HG03103 (cell line): ENCODE results near the gene TOX2.

Experiments
- ATAC-seq: cut with Tn5 transposase; IDR thresholded peaks from one replicate; pipeline ENCODE4 v1.9.1; 2021; ENCODE audit warnings: low read depth; ENCODE audit not compliant: unreplicated experiment

Gene TOX2

GRCh38 chr20:43938932-43939761 lies 24.5 kb downstream of the TOX2 start:
- ATAC-seq = no peak

- ATAC-seq = no peak
Measured at GRCh38 chr20:43939762-43940121, 25.1 kb downstream of the TOX2 start.

- ATAC-seq = no peak
Measured at GRCh38 chr20:43940518-43941225, 26.0 kb downstream of the TOX2 start.

- peak; percentile 55 for ATAC-seq
Measured at GRCh38 chr20:43941476-43942200, 27.0 kb downstream of the TOX2 start.

GRCh38 chr20:43942201-43942590 lies 27.5 kb downstream of the TOX2 start:
- no peak for ATAC-seq

- no peak for ATAC-seq
Measured at GRCh38 chr20:43942667-43943285, 28.1 kb downstream of the TOX2 start.

- ATAC-seq = no peak
Measured at GRCh38 chr20:43943725-43944124, 29.1 kb downstream of the TOX2 start.

- ATAC-seq = no peak
Measured at GRCh38 chr20:43944653-43945235, 30.1 kb downstream of the TOX2 start.

GRCh38 chr20:43945391-43946205 lies 30.9 kb downstream of the TOX2 start:
- ATAC-seq = no peak

- no peak for ATAC-seq
Measured at GRCh38 chr20:43946206-43946491, 31.5 kb downstream of the TOX2 start.

- no peak for ATAC-seq
Measured at GRCh38 chr20:43946659-43947315, 32.1 kb downstream of the TOX2 start.

GRCh38 chr20:43947316-43947710 lies 32.7 kb downstream of the TOX2 start:
- ATAC-seq = no peak

GRCh38 chr20:43948455-43948854 lies 33.8 kb downstream of the TOX2 start:
- ATAC-seq = no peak

- no peak for ATAC-seq
Measured at GRCh38 chr20:43949248-43949647, 34.6 kb downstream of the TOX2 start.

- ATAC-seq = no peak
Measured at GRCh38 chr20:43949741-43950618, 35.3 kb downstream of the TOX2 start.

- no peak for ATAC-seq
Measured at GRCh38 chr20:43953919-43954592, 39.4 kb downstream of the TOX2 start.

GRCh38 chr20:43954704-43955061 lies 40.0 kb downstream of the TOX2 start:
- no peak for ATAC-seq
